Ectodermal cell (in vitro differentiated cells): ENCODE data around the gene NDEL1.

Experiments used
- H3K27ac ChIP-seq: 2 replicates; pipeline ENCODE4 v1.7.0; 2013; ENCODE audit warnings: mild to moderate bottlenecking, low read depth, low read length; ENCODE audit not compliant: insufficient read depth, poor library complexity, severe bottlenecking
- H3K27me3 ChIP-seq: 2 replicates; pipeline ENCODE4 v1.7.0; 2013; ENCODE audit warnings: mild to moderate bottlenecking, low read length; ENCODE audit not compliant: insufficient read depth, control insufficient read depth, poor library complexity, severe bottlenecking
- H3K36me3 ChIP-seq: one replicate; pipeline ENCODE4 v1.7.0; 2013; ENCODE audit warnings: low read length; ENCODE audit not compliant: control insufficient read depth, insufficient read depth
- H3K4me1 ChIP-seq: one replicate; pipeline ENCODE4 v1.7.0; 2013; ENCODE audit warnings: low read length; ENCODE audit not compliant: control insufficient read depth, insufficient read depth
- H3K4me3 ChIP-seq: 2 replicates; pipeline ENCODE4 v1.7.0; 2013; ENCODE audit warnings: low read depth, low read length, control low read depth; ENCODE audit not compliant: insufficient read depth
- H3K9me3 ChIP-seq: 2 replicates; pipeline ENCODE4 v1.7.0; 2013; ENCODE audit warnings: mild to moderate bottlenecking, low read length, moderate library complexity; ENCODE audit not compliant: control insufficient read depth
- WGBS, 2 experiments: methylation state at CpG; one replicate each; pipeline ENCODE4 v1.1.7; 2013; ENCODE audit warnings: missing lambda C conversion rate in 2 of 2; 5-methylcytosine and 5-hydroxymethylcytosine counted together

The NDEL1 gene

DNA sequence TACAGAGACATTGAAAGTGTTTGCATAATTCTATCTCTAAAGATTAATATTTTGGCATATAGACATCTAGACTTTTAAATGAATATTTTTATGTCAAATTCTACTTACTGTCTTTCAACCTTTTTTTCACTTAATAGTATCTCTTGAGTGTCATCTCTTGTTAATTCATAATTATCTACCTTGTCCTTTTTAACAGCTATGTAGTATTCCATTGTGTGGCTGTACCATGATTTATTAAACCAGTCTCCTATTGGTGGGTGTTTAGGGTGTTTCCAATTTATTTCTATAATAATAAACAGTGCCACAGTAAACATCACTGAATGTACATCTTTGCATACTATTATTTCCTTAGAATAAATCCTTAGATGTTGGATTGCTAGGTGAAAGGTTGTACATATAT is 21.7 kb upstream of the NDEL1 start:
- Histone ChIP-seq H3K27me3 (peaks cover 3% of the 10 kb centered on the region), H3K4me1 (no peaks in the 10 kb centered on the region), H3K9me3 (no peaks in the 10 kb centered on the region), H3K4me3 (no peak overlapping the region), H3K27ac (no peak overlapping the region), H3K36me3 (no peaks in the 10 kb centered on the region)

DNA sequence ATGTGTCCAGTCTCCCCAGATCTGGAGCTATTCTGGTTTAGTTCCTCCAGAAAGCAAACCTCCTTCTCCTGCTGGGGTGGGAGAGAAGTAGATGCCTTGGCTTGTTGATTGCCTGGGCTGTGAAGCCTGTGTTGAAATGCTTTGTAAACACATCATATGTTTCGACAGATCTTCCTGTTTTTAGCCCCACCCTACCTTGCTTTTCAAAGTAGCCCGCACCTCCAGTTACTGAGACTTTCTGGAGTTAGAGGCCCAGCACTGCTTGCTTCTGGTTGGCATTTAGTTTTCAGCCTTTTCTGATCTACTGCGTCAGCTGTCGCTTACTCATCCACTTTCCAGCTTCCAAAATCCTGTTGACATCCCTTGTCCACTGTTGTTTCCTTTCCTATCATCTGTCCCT is 17.9 kb upstream of the NDEL1 start:
- H3K4me3 ChIP-seq = no peak overlapping the region
- H3K27me3 ChIP-seq = no peaks in the 10 kb centered on the region
- H3K27ac ChIP-seq = no peak overlapping the region
- 92% methylated on average over 4 of the region's 4 CpGs for WGBS, 2 experiments
- H3K36me3 ChIP-seq = no peaks in the 10 kb centered on the region
- no peaks in the 10 kb centered on the region for H3K4me1 ChIP-seq
- no peaks in the 10 kb centered on the region for H3K9me3 ChIP-seq

DNA sequence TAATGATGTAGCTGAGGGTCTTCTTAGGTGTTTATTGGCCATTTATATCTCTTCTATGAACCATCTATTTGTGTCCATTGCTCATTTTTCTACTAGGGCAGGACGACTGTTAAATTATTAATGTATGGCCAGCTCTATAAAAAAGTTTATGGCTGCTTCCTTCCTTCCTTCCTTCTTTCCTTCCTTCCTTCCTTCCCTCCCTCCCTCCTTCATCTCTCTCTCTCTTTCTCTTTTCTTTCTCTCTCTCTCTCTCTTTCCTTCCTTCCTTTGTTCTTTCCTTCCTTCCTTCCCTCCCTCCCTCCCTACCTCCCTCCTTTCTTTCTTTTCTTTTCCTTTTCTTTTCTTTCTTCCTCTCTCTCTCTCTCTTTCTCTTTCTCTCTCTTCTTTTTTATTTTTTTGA is 17.2 kb upstream of the NDEL1 start:
- Histone ChIP-seq H3K4me1 (no peaks in the 10 kb centered on the region), H3K4me3 (no peak overlapping the region), H3K27me3 (no peaks in the 10 kb centered on the region), H3K36me3 (no peaks in the 10 kb centered on the region), H3K27ac (no peak overlapping the region), H3K9me3 (no peaks in the 10 kb centered on the region)
- WGBS, 2 experiments = 81 to 83% methylated on average over 1 of the region's 1 CpG

DNA sequence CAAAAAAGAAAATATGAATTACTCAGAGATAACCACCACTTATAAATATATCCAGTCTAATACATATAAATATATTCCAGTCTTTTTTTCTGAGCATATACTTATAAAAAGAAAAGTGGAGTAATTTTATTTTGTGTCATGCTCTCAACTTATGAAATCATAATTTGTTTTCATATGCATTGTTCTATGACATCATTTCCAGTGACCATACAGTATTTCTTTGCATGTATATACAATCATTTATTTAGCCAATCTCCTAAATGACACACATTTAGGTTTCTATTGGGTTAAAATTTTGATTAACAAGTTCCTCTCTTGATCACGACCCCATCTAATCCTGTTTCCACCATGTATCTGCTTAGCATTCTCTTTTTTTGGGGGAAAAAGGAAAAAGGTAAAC is 16.4 kb upstream of the NDEL1 start:
- Histone ChIP-seq H3K27me3 (no peaks in the 10 kb centered on the region), H3K4me3 (no peak overlapping the region), H3K4me1 (no peaks in the 10 kb centered on the region), H3K36me3 (no peaks in the 10 kb centered on the region), H3K27ac (no peak overlapping the region), H3K9me3 (no peaks in the 10 kb centered on the region)
- WGBS, 2 experiments = 83 to 100% methylated on average over 1 of the region's 1 CpG

DNA sequence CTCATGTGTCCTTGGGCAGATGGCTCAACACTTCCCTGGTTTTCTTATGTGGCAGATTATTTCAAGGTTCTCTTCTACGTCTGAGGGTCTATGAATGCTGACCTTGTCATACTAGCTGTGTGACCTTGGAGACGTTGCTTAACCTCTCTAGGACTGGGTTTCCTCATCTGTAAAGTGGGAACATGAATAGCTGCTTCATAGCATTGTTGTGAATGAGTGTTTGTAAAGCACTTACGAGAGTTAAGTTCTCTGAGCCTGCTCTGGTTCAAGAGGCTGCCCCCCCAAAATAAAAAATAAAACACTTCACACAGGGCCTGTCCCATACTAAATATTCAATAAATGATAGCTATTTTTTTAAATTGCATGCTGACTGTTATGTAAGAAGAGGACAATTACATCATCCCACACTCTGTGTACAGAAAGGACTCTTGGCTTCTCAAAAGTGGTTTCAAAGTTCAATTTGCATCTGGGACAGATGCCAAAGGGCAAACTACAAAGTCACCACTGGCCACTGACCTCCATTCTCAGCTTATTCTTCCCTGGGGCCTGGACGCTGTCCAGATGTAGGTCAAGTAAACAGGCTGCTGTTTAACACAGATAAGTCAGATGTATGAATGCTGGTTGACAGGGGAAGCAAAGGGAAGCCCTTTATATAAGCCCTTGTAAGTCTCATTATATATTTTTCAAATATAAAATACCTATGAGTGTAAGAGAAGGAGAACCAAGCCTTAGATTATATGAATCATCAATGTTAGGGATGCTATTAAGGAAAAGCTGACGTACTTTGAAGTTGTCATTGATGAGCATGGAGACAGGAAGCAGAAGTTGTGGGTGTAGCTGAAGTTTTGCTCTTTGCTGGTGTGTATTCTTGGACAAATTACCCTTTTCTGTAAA is 15.4 kb upstream of the NDEL1 start:
- H3K27ac ChIP-seq = no peak overlapping the region
- 79 to 84% methylated on average over 4 of the region's 5 CpGs for WGBS, 2 experiments
- H3K4me1 ChIP-seq = no peaks in the 10 kb centered on the region
- H3K27me3 ChIP-seq = no peaks in the 10 kb centered on the region
- H3K4me3 ChIP-seq = no peak overlapping the region
- H3K36me3 ChIP-seq = no peaks in the 10 kb centered on the region
- no peaks in the 10 kb centered on the region for H3K9me3 ChIP-seq

DNA sequence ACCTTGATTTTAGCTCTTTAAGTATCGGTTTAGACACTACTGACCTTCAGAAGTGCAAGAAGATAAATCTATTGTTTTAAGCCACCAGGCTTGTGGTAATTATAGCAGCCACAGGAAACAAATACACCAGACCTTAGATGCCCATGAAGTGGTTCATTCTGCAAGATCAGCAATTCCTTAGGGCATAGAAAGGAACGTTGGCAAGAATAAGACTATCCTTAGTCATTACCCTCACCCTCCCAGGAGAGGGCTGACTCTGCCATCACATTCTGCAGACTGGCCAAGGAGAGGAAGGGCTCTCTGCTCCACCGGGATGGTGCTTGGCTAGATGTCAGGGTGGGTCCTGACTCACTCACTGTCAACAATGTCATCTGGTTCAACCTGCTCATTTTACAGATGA is 14.1 kb upstream of the NDEL1 start:
- Histone ChIP-seq H3K36me3 (no peaks in the 10 kb centered on the region), H3K27ac (no peak overlapping the region), H3K27me3 (no peaks in the 10 kb centered on the region), H3K4me3 (no peak overlapping the region), H3K4me1 (peaks cover 4% of the 10 kb centered on the region), H3K9me3 (no peaks in the 10 kb centered on the region)
- WGBS, 2 experiments = 76 to 86% methylated on average over 3 of the region's 3 CpGs

DNA sequence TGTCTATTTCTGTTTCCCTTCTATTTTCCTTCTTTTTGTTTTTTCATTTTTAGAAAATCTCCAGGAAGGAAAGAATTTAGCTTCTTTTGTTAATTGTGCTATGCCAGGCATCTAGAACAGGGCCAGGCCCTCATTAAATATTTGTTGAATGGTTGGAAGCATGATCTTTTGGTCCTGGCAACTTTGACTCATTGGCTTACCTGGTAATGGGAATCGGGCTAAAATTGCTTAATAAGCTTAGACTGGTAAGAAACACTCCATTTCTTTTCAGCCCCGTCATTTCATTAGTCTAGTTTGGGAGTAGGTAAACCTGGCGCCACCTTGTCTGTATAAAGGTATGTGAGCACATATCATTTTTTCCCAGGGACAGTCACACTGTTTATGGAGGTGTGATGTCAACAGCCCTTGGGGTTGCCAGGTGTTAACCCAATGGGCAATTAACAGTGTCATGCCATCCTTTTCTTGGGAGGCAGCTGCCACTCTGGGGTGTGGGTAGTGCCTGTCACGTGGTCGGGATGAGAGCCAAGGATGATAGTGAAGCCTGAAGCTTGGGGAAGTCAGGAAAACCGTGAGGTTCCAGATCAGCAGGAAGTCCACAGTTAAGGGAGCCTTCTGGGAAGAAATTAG is 9.5 kb upstream of the NDEL1 start:
- WGBS, 2 experiments = 82 to 83% methylated on average over 6 of the region's 6 CpGs
- no peak overlapping the region for H3K27ac ChIP-seq

DNA sequence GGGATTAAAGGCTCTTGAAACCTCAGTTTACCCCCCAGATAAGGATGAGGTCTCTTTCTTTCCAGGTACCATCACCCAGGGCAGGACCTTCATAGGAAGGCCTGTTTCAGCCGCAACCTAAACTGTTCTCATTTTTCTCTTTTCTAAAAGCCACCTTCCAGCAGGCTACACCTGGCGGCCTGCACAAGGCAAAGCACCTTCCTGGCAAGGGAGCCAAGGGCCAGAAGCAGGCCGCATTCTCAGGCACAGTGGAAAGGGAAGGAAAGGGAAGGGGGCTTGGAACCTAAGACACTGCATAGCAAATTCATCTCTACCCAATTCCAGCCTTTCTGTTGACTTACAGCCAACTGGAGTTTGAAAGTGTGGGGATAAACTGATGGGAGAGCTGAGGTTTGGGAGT is 8.9 kb upstream of the NDEL1 start:
- Histone ChIP-seq H3K4me3 (no peak overlapping the region), H3K27me3 (no peaks in the 10 kb centered on the region), H3K9me3 (no peaks in the 10 kb centered on the region), H3K4me1 (peaks cover 4% of the 10 kb centered on the region), H3K27ac (no peak overlapping the region), H3K36me3 (no peaks in the 10 kb centered on the region)
- WGBS, 2 experiments = 80 to 98% methylated on average over 2 to 3 of the region's 3 CpGs

More for the DNA sequence above, 9.5 kb upstream of the NDEL1 start:
- H3K4me3 ChIP-seq = no peak overlapping the region
- H3K27me3 ChIP-seq = no peaks in the 10 kb centered on the region
- peaks cover 4% of the 10 kb centered on the region for H3K4me1 ChIP-seq
- no peaks in the 10 kb centered on the region for H3K9me3 ChIP-seq
- no peaks in the 10 kb centered on the region for H3K36me3 ChIP-seq

DNA sequence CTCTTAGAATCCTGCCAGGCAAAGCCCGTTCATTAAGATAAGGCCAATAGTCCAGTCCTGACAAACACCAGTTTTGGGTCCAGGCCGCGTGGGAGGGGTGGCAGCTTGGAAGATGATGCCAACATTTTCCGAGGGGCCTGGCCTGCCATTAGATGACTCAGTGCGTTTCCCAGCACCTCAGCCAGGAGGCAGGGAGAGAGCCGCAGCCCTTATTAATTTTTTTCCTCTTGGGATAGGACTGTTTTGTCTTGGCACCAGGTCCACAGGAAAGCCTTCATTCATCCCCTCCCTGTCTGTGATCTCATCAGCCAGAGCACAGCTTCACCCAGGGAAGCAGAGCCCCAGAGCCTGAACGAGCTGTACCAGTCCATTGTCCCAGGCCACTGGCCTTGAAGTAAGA is 4.7 kb upstream of the NDEL1 start:
- H3K9me3 ChIP-seq = no peaks in the 10 kb centered on the region
- WGBS, 2 experiments = 89 to 90% methylated on average over 7 of the region's 7 CpGs
- no peaks in the 10 kb centered on the region for H3K4me1 ChIP-seq
- no peak overlapping the region for H3K4me3 ChIP-seq
- H3K36me3 ChIP-seq = no peaks in the 10 kb centered on the region
- H3K27me3 ChIP-seq = no peaks in the 10 kb centered on the region
- H3K27ac ChIP-seq = no peak overlapping the region

DNA sequence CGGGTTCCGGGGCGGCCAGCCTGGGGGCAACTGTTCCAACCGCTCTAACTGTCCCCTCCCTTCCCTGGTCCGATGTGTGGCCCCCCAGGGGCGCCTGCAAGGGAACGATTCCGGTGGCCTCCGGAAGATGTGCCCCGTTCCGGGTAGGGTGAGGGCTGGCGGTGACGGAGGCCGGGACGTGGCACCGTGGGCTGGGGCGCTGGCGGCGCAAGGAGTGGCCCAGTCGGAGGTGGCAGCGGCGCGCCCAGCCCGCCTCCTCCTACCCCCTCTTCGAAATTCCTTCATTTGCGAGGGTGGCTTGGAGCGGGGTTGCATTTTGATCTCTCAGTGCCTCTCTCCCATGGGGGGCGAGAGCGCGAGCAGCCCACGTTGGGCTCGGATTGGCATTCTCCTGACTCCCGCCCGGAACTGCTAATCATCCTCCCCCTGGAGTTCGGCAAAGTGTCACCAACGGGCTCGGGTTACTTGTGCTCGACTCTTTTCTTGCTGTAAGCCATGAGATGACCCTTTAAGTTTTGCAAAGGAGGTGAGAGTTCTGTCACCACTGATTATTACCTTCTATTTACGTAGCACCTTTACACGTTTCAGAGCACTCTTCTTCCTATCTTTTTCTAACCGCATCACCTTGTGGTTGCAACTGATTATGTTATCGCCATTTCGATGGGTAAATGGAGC is 622 bp downstream of the NDEL1 start:
- H3K4me3 ChIP-seq = peak overlapping the region; percentile 87
- H3K9me3 ChIP-seq = no peaks in the 10 kb centered on the region
- H3K4me1 ChIP-seq = no peaks in the 10 kb centered on the region
- peak overlapping the region; percentile 94 for H3K27ac ChIP-seq
- WGBS, 2 experiments = 0 to 1% methylated on average over 40 to 43 of the region's 43 CpGs
- no peaks in the 10 kb centered on the region for H3K36me3 ChIP-seq
- H3K27me3 ChIP-seq = no peaks in the 10 kb centered on the region
